ENCODE data around the gene KDM4B. TPM values are rescaled to one million over a fixed set of nuclear protein-coding genes. Genes with fewer than 3 reads are reported as not detected.

KDM4B gene
- total RNA-seq, 4 donors from 2014 or later, result 14.0 to 39.9 (median 19.5) TPM

GRCh38 chr19:5080809-5081208 is 111.9 kb downstream of the KDM4B start:
- DNase-seq, result no peak
- TF ChIP-seq, protein P1, sequence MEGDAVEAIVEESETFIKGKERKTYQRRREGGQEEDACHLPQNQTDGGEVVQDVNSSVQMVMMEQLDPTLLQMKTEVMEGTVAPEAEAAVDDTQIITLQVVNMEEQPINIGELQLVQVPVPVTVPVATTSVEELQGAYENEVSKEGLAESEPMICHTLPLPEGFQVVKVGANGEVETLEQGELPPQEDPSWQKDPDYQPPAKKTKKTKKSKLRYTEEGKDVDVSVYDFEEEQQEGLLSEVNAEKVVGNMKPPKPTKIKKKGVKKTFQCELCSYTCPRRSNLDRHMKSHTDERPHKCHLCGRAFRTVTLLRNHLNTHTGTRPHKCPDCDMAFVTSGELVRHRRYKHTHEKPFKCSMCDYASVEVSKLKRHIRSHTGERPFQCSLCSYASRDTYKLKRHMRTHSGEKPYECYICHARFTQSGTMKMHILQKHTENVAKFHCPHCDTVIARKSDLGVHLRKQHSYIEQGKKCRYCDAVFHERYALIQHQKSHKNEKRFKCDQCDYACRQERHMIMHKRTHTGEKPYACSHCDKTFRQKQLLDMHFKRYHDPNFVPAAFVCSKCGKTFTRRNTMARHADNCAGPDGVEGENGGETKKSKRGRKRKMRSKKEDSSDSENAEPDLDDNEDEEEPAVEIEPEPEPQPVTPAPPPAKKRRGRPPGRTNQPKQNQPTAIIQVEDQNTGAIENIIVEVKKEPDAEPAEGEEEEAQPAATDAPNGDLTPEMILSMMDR (IDR thresholded peaks at IDR 0.05), result no peak
- no peak for TF ChIP-seq POLR2A (IDR thresholded peaks at IDR 0.05)
- H3K27ac ChIP-seq, result no peak overlapping the region
- 87 to 95% methylated on average over 17 to 19 of the region's 19 CpGs for WGBS, 2 donors
- H3K4me1 ChIP-seq, result no peaks in the 10 kb centered on the region
- H3K4me3 ChIP-seq, result no peak overlapping the region
- intact Hi-C loops (cut with DNase I), result no loop called here
- H3K27me3 ChIP-seq, result no peaks in the 10 kb centered on the region
- no peaks in the 10 kb centered on the region for H3K9me3 ChIP-seq
- peaks cover 24 to 91% (median 26%) of the 10 kb centered on the region in 3 donors for H3K36me3 ChIP-seq

- no peak for TF ChIP-seq POLR2A (IDR thresholded peaks at IDR 0.05)
- TF ChIP-seq, protein P1 (IDR thresholded peaks at IDR 0.05), result no peak
- Histone ChIP-seq H3K27ac (no peak overlapping the region), H3K36me3 (peaks cover 24 to 95% (median 34%) of the 10 kb centered on the region in 3 donors), H3K4me1 (no peaks in the 10 kb centered on the region), H3K27me3 (no peaks in the 10 kb centered on the region), H3K9me3 (no peaks in the 10 kb centered on the region), H3K4me3 (no peak overlapping the region)
- 84 to 89% methylated on average over 8 to 14 of the region's 28 CpGs for WGBS, 2 donors
- no peak for DNase-seq
- intact Hi-C loops (cut with DNase I), result no loop called here
Measured at GRCh38 chr19:5081443-5082161, 112.7 kb downstream of the KDM4B start.

DNA sequence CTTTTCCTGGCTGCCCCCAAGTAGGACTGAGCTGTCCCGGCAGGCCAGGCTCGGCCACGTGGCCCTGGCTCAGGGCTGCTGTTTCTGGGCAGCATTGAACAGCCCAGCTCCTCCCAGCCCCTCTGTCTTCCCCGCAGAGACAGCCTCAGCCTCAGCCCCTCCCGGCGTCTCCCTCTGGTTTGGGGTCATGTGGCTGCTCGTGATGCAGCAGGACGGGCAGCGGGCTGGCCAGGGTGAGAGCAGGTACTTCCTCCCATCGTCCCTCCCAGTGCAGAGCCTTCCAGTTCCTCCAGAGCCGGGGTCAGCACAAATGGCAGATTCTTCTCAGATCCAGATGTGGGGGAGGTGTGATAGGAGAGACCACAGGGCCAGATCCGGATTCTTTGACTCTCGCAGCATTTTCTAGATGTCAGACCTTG is 114.6 kb downstream of the KDM4B start:
- no peak overlapping the region for H3K27ac ChIP-seq
- peaks cover 24 to 95% (median 43%) of the 10 kb centered on the region in 3 donors for H3K36me3 ChIP-seq
- no peaks in the 10 kb centered on the region for H3K27me3 ChIP-seq
- H3K4me1 ChIP-seq, result no peaks in the 10 kb centered on the region
- intact Hi-C loops (cut with DNase I), result no loop called here
- TF ChIP-seq, protein P1 (IDR thresholded peaks at IDR 0.05), result no peak
- TF ChIP-seq POLR2A (IDR thresholded peaks at IDR 0.05), result no peak
- H3K9me3 ChIP-seq, result no peaks in the 10 kb centered on the region
- no peak overlapping the region for H3K4me3 ChIP-seq
- DNase-seq, result no peak
- WGBS, 2 donors, result 60 to 80% methylated on average over 1 of the region's 13 CpGs

DNA sequence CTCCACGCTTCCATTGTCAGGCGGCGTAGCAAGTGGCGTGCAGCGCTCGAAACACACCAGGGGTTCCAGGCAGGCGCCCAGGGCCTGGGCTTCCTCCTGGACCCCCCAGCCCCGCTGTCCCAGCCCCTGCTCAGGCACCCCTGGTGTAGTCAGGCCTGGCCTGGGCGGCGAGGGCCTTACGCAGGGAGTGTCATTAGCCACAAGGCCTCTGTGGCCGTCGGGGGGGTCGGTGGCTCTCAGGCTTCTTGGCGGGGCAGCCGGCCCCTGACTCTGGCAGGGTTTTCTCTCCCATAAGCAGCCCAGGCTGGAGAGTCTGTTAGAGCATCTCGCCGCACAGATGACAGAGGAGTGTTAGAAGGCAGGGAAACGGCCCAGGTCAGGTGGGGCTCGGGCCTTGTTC is 116.7 kb downstream of the KDM4B start:
- Histone ChIP-seq H3K27ac (no peak overlapping the region), H3K4me1 (peaks cover 0 to 2% (median 0%) of the 10 kb centered on the region in 3 donors), H3K9me3 (no peaks in the 10 kb centered on the region), H3K36me3 (peaks cover 21 to 89% (median 41%) of the 10 kb centered on the region in 3 donors), H3K4me3 (no peak overlapping the region), H3K27me3 (no peaks in the 10 kb centered on the region)
- TF ChIP-seq, protein P1 (IDR thresholded peaks at IDR 0.05), result no peak
- no peak for TF ChIP-seq POLR2A (IDR thresholded peaks at IDR 0.05)
- intact Hi-C loops (cut with DNase I), result no loop called here
- DNase-seq, result no peak
- 95% methylated on average over 13 of the region's 20 CpGs; no CpG with 5 or more reads in 1 of the 2 donors for WGBS, 2 donors

DNA sequence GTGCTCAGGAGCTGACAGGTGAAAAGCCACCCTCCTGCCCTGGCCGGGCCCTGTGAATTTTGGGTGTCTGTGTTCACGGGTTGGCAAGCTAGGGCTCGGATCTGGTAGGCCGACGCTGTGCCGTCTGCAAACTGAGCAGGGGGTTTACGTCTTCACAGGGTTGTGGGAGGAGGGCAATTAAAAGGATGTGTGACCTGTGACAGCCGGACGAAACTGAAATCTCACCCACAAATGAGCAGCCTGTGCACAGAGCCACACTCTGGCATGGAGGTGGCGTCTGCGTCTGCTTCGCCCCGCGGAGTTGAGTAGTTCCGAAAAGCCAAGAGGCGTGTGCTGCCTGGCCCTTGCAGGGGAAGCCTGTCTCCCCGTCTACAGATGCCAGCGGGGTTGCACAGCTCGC is 117.3 kb downstream of the KDM4B start:
- Histone ChIP-seq H3K4me1 (peaks cover 0 to 9% (median 6%) of the 10 kb centered on the region in 3 donors), H3K36me3 (peaks cover 18 to 83% (median 41%) of the 10 kb centered on the region in 3 donors), H3K4me3 (no peak overlapping the region), H3K27ac (no peak overlapping the region), H3K27me3 (no peaks in the 10 kb centered on the region), H3K9me3 (no peaks in the 10 kb centered on the region)
- 52 to 80% methylated on average over 1 to 3 of the region's 19 CpGs for WGBS, 2 donors
- intact Hi-C loops (cut with DNase I), result no loop called here
- no peak for TF ChIP-seq POLR2A (IDR thresholded peaks at IDR 0.05)
- TF ChIP-seq, protein P1 (IDR thresholded peaks at IDR 0.05), result no peak
- no peak for DNase-seq
